Endothelial cell of umbilical vein (primary cell): ENCODE results near the gene UGT1A7.

Source experiments
- CTCF ChIP-seq, 2 donors: IDR thresholded peaks; 1 replicate in 1 of 2; 2 replicates in 1 of 2; pipeline ENCODE4 v1.5.1; 2011; ENCODE audit warnings: low read length in 2 of 2, mild to moderate bottlenecking in 2 of 2, moderate library complexity in 2 of 2, control low read depth in 1 of 2, inconsistent platforms in 1 of 2, low read depth in 1 of 2; ENCODE audit not compliant: insufficient read depth in 1 of 2; ENCODE audit errors: extremely low read depth in 1 of 2
- EZH2 ChIP-seq: IDR thresholded peaks from 2 replicates; pipeline ENCODE4 v1.6.1; 2012; ENCODE audit warnings: borderline replicate concordance, low read depth, mild to moderate bottlenecking, moderate library complexity, low read length, inconsistent platforms; ENCODE audit not compliant: severe bottlenecking
- GATA2 ChIP-seq: IDR thresholded peaks from 2 replicates; pipeline ENCODE4 v1.7.0; 2011; ENCODE audit warnings: low read depth, mild to moderate bottlenecking, moderate library complexity, mixed read lengths, low read length; ENCODE audit not compliant: insufficient read length, insufficient read depth
- MAX ChIP-seq: IDR thresholded peaks from 2 replicates; pipeline ENCODE4 v1.6.1; 2011; ENCODE audit not compliant: insufficient read depth, insufficient read length
- MYC ChIP-seq: IDR thresholded peaks from one replicate; pipeline ENCODE4 v1.6.1; 2011; ENCODE audit warnings: mild to moderate bottlenecking, low read depth, low read length
- POLR2A ChIP-seq: IDR thresholded peaks from 2 replicates; pipeline ENCODE4 v1.6.1; 2012; ENCODE audit warnings: low read depth, mild to moderate bottlenecking, control low read depth, low read length
- POLR2AphosphoS5 ChIP-seq: IDR thresholded peaks from 2 replicates; pipeline ENCODE4 v1.6.1; 2012; ENCODE audit warnings: low read depth, mild to moderate bottlenecking, control low read depth, low read length, moderate library complexity; ENCODE audit not compliant: insufficient read depth

- TF ChIP-seq CTCF (IDR thresholded peaks at IDR 0.05; ENCODE audit: extremely low read depth in 1 of 2, insufficient read depth in 1 of 2, low read depth in 1 of 2, low read length in 2 of 2) (no peak), EZH2 (no peak), POLR2A (no peak), POLR2AphosphoS5 (no peak), MAX (no peak), MYC (no peak), GATA2 (peak; percentile 13)
These were observed 18.4 kb downstream of the UGT1A7 start for GRCh38 chr2:233700028-233700635.
